ENCODE results near the gene ZNF446. TPM values are rescaled to one million over a fixed set of nuclear protein-coding genes. Genes with fewer than 3 reads are reported as not detected.

ZNF446 gene
- total RNA-seq, 4 donors from 2014 or later, result 18.4 to 31.6 (median 26.2) TPM

GRCh38 chr19:58509731-58510083, 33.6 kb downstream of the ZNF446 start:
- Histone ChIP-seq H3K4me3 (no peak overlapping the region), H3K4me1 (peaks cover 0 to 14% (median 3%) of the 10 kb centered on the region in 4 donors), H3K9me3 (peaks cover 0 to 3% (median 0%) of the 10 kb centered on the region in 4 donors), H3K27ac (no peak overlapping the region), H3K27me3 (no peaks in the 10 kb centered on the region), H3K36me3 (peaks cover 0 to 15% (median 0%) of the 10 kb centered on the region in 3 donors)
- DNase-seq (ENCODE audit: low spot score in 2 of 2), result no peak
- WGBS, 2 donors, result 77 to 90% methylated on average over 11 of the region's 11 CpGs
- no peak for TF ChIP-seq CTCF (IDR thresholded peaks at IDR 0.05)
- TF ChIP-seq EP300 (IDR thresholded peaks at IDR 0.05), result no peak
- TF ChIP-seq POLR2A (IDR thresholded peaks at IDR 0.05), result no peak

GRCh38 chr19:58510084-58510862, 34.1 kb downstream of the ZNF446 start:
- no peak overlapping the region for H3K27ac ChIP-seq
- WGBS, 2 donors, result 56 to 59% methylated on average over 8 of the region's 8 CpGs
- H3K4me1 ChIP-seq, result peaks cover 0 to 20% (median 3%) of the 10 kb centered on the region in 4 donors
- no peaks in the 10 kb centered on the region for H3K27me3 ChIP-seq
- no peak for DNase-seq (ENCODE audit: low spot score in 2 of 2)
- TF ChIP-seq EP300 (IDR thresholded peaks at IDR 0.05) (no peak), CTCF (IDR thresholded peaks at IDR 0.05) (no peak), POLR2A (IDR thresholded peaks at IDR 0.05) (no peak)
- peaks cover 0 to 3% (median 0%) of the 10 kb centered on the region in 4 donors for H3K9me3 ChIP-seq
- H3K36me3 ChIP-seq, result peaks cover 0 to 17% (median 0%) of the 10 kb centered on the region in 3 donors
- H3K4me3 ChIP-seq, result no peak overlapping the region

- Histone ChIP-seq H3K36me3 (peaks cover 0 to 30% (median 7%) of the 10 kb centered on the region in 3 donors), H3K27ac (no peak within 1 kb of the TSS), H3K27me3 (no peaks in the 10 kb centered on the region), H3K9me3 (peaks cover 0 to 3% (median 0%) of the 10 kb centered on the region in 4 donors), H3K4me3 (no peak within 1 kb of the TSS), H3K4me1 (peaks cover 0 to 33% (median 3%) of the 10 kb centered on the region in 4 donors)
- TF ChIP-seq EP300 (IDR thresholded peaks at IDR 0.05) (no peak), CTCF (IDR thresholded peaks at IDR 0.05) (no peak), POLR2A (IDR thresholded peaks at IDR 0.05) (no peak)
- 68 to 85% methylated on average over 6 to 22 of the region's 25 CpGs for WGBS, 2 donors
- no peak for DNase-seq (ENCODE audit: low spot score in 2 of 2)
Observed at GRCh38 chr19:58511353-58512208, 35.4 kb downstream of the ZNF446 start, which contains the start of gene SLC27A5. TSS of gene SLC27A5 (minus strand) at chr19:58511992. CDS start at chr19:58511955, 37 bp downstream.

GRCh38 chr19:58513213-58513693, 37.1 kb downstream of the ZNF446 start:
- Histone ChIP-seq H3K4me1 (peaks cover 3 to 49% (median 11%) of the 10 kb centered on the region in 4 donors), H3K27me3 (no peaks in the 10 kb centered on the region), H3K36me3 (peaks cover 0 to 42% (median 12%) of the 10 kb centered on the region in 3 donors), H3K9me3 (no peaks in the 10 kb centered on the region), H3K4me3 (peak overlapping the region in 1 of 4 donors; percentile 46), H3K27ac (peak overlapping the region in 3 of 4 donors; percentile 62 to 74 (median 74))
- TF ChIP-seq CTCF (IDR thresholded peaks at IDR 0.05) (no peak), POLR2A (IDR thresholded peaks at IDR 0.05) (no peak), EP300 (IDR thresholded peaks at IDR 0.05) (no peak)
- WGBS, 2 donors, result 82 to 85% methylated on average over 10 of the region's 10 CpGs
- DNase-seq (ENCODE audit: low spot score in 2 of 2), result no peak

All from tibial nerve (tissue), 4 donors.